Memory B cell (primary cell): ENCODE measurements around the gene FUT1.
"Not testable (repeated sequence)": the region's sequence is repeated elsewhere in the genome, so short reads cannot be mapped to it uniquely, and the experiment has no call there.

Source experiments
- ATAC-seq: fragments of 150-1000 bp; cut with Tn5 transposase; 2 replicates; pipeline ENCODE4 v1.10.0; 2021; ENCODE audit warnings: low read depth, mild to moderate bottlenecking, moderate library complexity
- DNase-seq, 2 donors: peaks; one replicate each; pipeline ENCODE4 v3.0.0; 2022; ENCODE audit warnings: low spot score in 2 of 2
- H3K27ac Mint-ChIP-seq: one replicate; pipeline ENCODE4 v1.8.0; 2022; ENCODE audit warnings: mild to moderate bottlenecking, moderate library complexity, mixed read lengths
- H3K27me3 Mint-ChIP-seq: one replicate; pipeline ENCODE4 v1.8.0; 2022; ENCODE audit warnings: mixed read lengths
- H3K36me3 Mint-ChIP-seq: one replicate; pipeline ENCODE4 v1.8.0; 2022; ENCODE audit warnings: mild to moderate bottlenecking, mixed read lengths
- H3K4me1 Mint-ChIP-seq: one replicate; pipeline ENCODE4 v1.8.0; 2022; ENCODE audit warnings: mixed read lengths
- H3K4me3 Mint-ChIP-seq: one replicate; pipeline ENCODE4 v1.8.0; 2022; ENCODE audit warnings: mild to moderate bottlenecking, moderate library complexity, mixed read lengths
- H3K9me3 Mint-ChIP-seq: one replicate; pipeline ENCODE4 v1.8.0; 2022; ENCODE audit warnings: mixed read lengths

The FUT1 gene

DNA sequence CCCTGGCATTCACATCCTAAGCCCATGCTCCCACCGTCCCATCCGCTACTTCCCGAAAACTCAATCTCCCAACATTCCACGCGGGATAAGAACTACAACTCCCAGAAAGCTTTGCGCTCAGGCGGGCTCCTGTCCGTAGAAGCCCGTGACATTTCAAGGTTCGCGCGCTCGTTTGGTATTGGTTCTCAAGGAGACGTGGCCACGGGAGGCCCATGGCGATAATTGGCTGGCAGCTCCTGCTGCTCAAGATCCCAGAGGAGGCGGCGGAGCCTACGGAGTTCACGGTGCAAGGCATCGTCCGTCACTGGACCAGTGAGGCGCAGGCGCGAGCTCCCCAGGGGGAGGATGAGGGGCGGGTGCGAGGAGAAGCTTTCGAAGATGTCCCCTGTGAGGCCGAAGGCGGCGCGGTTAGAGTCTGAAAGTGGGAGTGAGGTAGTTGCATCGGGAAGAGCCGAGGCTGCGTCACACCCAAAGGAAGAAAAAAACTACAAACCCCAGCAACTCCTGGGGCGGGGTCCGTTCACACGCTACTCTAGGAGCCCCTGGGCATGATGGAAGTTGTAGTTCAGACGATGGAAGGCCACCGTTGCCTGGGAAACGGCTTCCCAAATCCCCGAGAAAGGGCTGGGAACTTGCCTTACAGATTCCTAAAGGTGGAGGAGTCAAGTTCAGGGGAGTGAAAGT lies 31.7 kb downstream of the FUT1 start:
- ATAC-seq (peak; percentile 81), DNase-seq (peak; percentile 77 to 81)
- peaks cover 12% of the 10 kb centered on the region for H3K4me1 Mint-ChIP-seq
- H3K4me3 Mint-ChIP-seq = peak overlapping the region; percentile 97
- peaks cover 7% of the 10 kb centered on the region for H3K9me3 Mint-ChIP-seq
- peaks cover 6% of the 10 kb centered on the region for H3K36me3 Mint-ChIP-seq
- no peaks in the 10 kb centered on the region for H3K27me3 Mint-ChIP-seq
- H3K27ac Mint-ChIP-seq = peak overlapping the region; percentile 96

DNA sequence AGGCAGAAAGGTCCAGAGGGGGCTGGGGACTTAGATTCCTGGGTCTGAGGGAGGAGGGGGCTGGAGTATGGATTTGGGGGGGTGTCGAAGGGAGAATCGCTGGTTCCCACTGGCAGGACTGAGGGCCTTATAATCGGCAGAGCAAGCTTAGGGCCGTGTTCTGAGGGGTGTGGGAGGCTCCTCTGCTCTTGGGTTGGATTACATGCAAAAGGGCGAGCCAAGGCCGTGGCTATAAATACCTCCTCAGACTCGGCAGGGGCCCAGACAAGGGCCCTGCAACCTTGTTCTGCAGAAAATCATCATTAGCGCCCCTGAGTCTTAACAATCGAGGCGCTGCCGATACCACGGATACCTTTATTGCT lies 32.2 kb downstream of the FUT1 start:
- ATAC-seq (peak; percentile 4), DNase-seq (no peak)
- peak overlapping the region; percentile 96 for H3K27ac Mint-ChIP-seq
- peaks cover 13% of the 10 kb centered on the region for H3K4me1 Mint-ChIP-seq
- H3K36me3 Mint-ChIP-seq = peaks cover 5% of the 10 kb centered on the region
- peak overlapping the region; percentile 97 for H3K4me3 Mint-ChIP-seq
- H3K27me3 Mint-ChIP-seq = no peaks in the 10 kb centered on the region
- peaks cover 5% of the 10 kb centered on the region for H3K9me3 Mint-ChIP-seq

DNA sequence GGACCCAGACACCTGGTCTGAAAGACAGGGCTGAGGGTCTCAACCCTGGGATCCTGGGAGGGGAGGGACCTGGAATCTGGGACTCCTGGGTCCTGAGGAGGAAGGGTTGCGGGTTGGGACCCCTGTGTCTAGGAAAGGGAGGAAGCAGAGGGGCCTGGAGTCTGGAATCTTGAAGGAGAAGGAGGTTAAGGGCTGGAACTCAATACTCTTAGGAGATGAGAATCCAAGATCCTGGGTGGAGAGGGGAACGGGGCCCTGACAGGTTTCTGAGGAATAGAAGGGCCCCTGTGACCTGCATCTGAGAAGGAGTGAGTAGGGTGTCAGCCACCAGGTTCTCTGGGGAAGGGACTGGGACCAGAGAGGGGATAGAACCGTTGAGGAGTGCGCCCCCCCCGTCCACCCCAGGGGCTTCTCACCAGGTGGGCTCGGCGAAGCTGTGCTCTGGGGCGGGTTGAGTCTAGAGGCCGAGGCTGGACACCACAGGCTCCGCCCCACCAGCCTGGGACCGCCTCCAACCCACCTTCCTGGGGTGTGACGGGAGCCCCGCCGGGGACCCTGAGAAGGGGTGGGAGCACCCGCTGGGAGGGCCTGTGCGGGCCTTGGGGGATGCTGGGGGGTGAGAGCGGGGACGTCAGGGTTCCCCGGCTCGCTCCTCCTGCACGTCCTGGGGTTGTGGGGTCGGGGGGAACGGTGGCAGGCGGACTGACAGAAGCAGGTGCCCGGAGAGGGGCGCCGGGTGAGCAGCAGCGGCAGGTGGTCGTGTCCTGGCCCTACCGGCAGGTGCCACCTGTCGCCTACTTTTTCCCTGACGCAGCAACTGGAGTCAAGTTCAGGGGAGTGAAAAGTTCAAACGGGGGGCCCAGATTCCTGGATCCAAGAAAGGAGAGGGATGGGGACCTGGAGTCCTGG lies 32.9 kb downstream of the FUT1 start, which contains the start of gene MAMSTR:
TSS of gene MAMSTR (minus strand) at position 463 of the 909 bp plus-strand sequence. CDS start 694 bp downstream, outside the sequence.
- no peak for DNase-seq
- H3K27me3 Mint-ChIP-seq = no peaks in the 10 kb centered on the region
- H3K36me3 Mint-ChIP-seq = no peaks in the 10 kb centered on the region
- peak within 1 kb of the TSS; percentile 97 for H3K4me3 Mint-ChIP-seq
- ATAC-seq = no peak
- peaks cover 12% of the 10 kb centered on the region for H3K4me1 Mint-ChIP-seq
- H3K27ac Mint-ChIP-seq = peak within 1 kb of the TSS; percentile 96
- no peaks in the 10 kb centered on the region for H3K9me3 Mint-ChIP-seq

DNA sequence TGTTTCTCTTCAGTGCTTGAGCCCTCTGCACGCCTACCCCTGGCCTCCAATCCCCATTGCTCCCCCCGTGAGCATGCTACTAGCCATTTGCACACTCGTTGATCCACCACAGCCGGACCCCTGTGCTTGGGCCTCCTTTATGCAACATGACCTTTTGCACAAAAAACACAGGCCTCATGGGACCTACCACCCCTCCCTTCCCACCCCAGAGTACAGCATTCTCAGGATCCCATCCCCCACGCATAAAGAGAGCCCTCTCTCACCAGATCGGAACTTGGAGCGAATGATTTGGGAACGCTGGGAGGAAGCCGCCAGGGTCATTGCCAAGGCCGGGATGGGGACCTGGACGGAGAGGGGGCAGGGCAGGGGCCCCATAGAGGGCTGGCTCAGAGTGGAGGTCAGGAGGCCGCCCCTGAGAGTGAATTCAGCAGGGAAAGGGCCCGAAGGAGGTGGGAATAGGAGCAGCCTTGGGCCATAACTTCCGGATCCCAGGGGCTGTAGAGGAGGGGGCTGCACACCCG lies 33.7 kb downstream of the FUT1 start:
- no peak for DNase-seq
- Mint-ChIP-seq H3K9me3 (no peaks in the 10 kb centered on the region), H3K4me1 (peaks cover 12% of the 10 kb centered on the region), H3K27me3 (no peaks in the 10 kb centered on the region), H3K36me3 (no peaks in the 10 kb centered on the region), H3K4me3 (no peak overlapping the region), H3K27ac (no peak overlapping the region)
- ATAC-seq = no peak

DNA sequence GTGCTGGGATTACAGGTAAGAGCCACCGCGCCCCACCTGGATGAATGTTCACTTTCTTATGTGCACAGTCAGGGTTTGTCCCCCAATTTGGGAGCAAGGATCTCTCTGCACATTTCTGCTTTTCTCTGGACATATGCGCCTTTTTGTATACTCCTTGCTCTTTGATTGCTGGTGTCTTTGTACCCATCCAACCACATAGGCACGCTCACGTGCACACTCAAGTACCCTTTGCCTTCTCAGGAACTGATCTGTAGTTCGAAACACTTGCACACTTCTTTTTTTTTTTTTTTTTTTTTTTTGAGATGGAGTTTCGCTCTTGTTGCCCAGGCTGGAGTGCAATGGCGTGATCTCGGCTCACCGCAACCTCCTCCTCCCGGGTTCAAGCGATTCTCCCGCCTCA lies 34.3 kb downstream of the FUT1 start:
- not testable (repeated sequence) for H3K36me3 Mint-ChIP-seq, H3K9me3 Mint-ChIP-seq, H3K27ac Mint-ChIP-seq, H3K4me3 Mint-ChIP-seq, H3K27me3 Mint-ChIP-seq, DNase-seq, ATAC-seq
- H3K4me1 Mint-ChIP-seq = peaks cover 17% of the 10 kb centered on the region

DNA sequence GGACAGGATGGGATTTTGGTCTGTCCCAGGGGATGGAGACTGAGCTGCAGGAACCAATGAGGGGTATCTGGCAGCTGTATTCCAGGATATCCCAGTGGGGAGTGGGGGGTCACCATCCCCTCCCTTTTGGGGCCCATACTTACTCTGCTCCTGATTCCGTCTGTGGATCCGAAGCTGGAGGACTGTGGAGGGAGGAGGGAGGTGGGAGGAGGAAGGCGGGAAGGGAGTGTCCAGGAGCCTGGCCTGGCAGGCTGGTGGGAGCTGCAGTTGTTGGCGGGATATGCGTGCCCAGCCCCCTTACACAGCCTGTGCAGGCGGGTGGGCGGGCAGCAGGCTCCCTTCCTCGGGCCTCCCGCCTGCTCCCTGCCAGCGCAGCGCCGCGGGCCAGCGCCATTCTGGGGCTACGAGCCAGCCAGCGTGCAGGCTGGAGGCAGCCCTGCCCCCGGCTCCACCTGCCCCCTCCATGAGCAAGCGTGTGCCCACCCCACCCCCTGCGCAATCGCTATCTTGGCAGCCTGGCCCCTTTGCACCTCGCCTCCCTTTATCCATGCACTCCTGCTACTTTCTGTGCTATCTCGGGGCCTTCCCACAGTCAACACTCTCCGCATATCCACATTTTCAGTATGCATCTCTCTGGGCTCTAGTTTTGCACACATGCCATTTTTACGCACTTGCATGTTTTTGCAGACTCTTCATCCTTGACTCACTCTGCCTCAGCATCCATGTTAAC lies 35.7 kb downstream of the FUT1 start:
- DNase-seq = no peak
- Mint-ChIP-seq H3K4me1 (peaks cover 18% of the 10 kb centered on the region), H3K27me3 (no peaks in the 10 kb centered on the region), H3K9me3 (no peaks in the 10 kb centered on the region), H3K27ac (no peak overlapping the region), H3K36me3 (no peaks in the 10 kb centered on the region), H3K4me3 (no peak overlapping the region)
- ATAC-seq = no peak

DNA sequence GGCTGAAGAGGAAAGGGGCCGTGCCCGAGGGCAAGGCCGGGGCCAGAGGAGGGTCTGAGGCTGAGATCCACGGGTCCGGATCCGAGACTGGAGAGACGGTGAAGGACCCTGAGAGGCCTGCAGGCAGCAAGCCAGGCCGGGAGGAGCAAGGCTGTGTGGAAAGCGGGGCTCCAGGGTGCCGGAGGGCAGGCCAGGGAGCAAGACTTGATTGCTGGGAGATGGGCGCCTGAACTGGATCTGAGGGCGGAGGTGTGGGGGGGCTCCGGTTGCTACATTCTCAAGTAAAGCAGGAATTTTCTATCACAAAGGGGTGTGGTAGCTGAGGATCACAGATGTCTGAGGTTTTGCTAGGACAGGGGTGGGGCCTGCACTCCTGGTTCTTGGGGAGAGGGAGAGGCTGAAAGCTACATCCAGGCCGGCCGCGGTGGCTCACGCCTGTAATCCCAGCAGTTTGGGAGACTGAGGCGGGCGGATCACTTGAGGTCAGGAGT lies 36.7 kb downstream of the FUT1 start:
- Mint-ChIP-seq H3K27ac (no peak overlapping the region), H3K9me3 (no peaks in the 10 kb centered on the region), H3K27me3 (no peaks in the 10 kb centered on the region), H3K36me3 (no peaks in the 10 kb centered on the region), H3K4me3 (peak overlapping the region; percentile 11), H3K4me1 (peaks cover 14% of the 10 kb centered on the region)
- no peak for ATAC-seq
- no peak for DNase-seq

DNA sequence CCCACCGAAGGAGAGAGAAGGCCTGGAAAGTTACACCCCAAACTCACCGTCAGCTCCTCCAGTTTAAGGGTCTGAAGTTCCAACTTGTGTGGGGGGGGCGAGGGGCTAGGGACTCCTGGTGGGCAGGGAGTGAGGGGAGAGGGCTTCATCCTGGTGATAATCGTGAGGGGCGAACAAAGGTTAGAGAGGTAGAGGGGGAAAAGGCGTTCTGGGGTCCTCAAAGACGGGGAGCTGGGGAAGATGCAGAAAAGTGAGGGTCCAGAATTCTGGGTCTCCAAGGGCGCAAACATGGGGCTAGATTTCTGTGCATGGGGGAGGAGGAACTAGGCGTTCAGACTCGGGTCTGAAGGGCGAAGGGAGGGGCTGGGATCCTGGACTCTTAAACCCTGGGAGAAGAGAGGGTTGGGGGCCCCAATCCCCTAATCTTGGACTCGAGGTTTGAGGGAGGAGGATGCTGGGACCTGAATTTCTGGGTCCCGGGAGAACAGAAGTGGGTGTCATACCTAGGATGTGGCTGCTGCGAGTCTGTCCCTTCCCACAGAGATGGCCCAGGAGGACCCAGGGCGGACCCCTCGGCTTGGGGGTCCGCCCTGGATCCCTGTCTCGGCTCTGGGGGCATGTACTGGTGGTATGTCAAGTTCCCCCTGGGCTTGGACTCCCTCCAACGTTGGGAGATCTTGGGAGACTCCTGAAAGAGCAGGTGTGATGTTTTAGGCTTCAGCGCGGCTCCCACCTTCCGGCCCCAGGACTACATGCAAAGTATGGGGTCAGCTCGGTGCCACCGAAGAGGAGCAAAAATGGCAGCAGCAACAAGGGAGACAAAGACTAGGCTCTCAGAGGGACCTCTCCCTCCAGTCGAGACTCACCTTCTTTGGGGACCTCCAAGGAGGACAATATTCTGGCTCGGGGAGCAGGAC lies 37.4 kb downstream of the FUT1 start:
- ATAC-seq = no peak
- Mint-ChIP-seq H3K27ac (peak overlapping the region; percentile 75), H3K4me1 (peaks cover 14% of the 10 kb centered on the region), H3K27me3 (no peaks in the 10 kb centered on the region), H3K9me3 (no peaks in the 10 kb centered on the region), H3K36me3 (no peaks in the 10 kb centered on the region), H3K4me3 (peak overlapping the region; percentile 83)
- no peak for DNase-seq

DNA sequence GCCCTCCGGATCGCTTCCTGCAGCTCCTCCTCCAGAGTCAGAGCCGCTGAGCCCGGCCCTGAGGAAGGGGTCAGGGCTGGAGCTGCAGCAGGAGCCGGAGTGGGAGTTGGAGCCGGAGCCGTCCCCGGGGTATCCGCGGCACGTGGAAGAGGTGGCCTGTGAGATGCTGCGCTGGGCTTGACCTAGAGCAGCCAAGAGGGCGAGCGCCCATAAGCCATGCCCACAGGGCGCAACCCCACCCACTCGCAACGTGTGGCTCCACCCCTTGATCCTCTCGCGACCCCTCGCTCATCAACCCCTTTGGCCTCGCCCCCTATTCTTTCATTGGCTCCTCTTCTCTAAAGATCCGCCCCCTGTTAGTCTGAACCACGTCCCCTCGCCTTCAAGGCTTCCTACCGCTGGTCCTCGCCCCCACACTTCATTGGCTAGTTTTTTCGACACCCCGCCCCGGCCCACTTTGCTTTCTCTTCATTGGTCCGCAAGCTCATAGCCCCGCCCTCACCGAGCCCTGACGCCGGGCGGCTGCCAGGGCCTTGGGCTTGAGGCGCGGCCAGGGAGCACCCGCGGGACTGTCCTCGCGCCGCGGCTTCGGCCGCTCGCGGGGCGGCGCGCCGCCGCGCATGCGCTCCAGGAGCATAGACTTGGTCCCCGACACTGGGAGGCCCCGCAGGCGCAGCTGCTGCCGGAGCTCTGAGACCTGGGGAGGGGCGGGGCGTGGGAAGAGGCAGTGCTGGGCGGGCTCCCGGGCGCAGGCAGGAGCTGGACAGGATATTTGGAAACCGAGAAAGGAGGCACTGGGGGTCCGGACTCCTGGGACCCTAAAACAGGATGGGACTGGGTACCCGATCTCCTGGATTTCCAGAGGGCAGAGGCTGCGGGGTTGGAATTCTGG lies 38.3 kb downstream of the FUT1 start:
- peaks cover 14% of the 10 kb centered on the region for H3K4me1 Mint-ChIP-seq
- H3K27me3 Mint-ChIP-seq = no peaks in the 10 kb centered on the region
- ATAC-seq (peak; percentile 90), DNase-seq (peak; percentile 94)
- no peaks in the 10 kb centered on the region for H3K9me3 Mint-ChIP-seq
- peak overlapping the region; percentile 75 for H3K27ac Mint-ChIP-seq
- no peaks in the 10 kb centered on the region for H3K36me3 Mint-ChIP-seq
- peak overlapping the region; percentile 83 for H3K4me3 Mint-ChIP-seq

DNA sequence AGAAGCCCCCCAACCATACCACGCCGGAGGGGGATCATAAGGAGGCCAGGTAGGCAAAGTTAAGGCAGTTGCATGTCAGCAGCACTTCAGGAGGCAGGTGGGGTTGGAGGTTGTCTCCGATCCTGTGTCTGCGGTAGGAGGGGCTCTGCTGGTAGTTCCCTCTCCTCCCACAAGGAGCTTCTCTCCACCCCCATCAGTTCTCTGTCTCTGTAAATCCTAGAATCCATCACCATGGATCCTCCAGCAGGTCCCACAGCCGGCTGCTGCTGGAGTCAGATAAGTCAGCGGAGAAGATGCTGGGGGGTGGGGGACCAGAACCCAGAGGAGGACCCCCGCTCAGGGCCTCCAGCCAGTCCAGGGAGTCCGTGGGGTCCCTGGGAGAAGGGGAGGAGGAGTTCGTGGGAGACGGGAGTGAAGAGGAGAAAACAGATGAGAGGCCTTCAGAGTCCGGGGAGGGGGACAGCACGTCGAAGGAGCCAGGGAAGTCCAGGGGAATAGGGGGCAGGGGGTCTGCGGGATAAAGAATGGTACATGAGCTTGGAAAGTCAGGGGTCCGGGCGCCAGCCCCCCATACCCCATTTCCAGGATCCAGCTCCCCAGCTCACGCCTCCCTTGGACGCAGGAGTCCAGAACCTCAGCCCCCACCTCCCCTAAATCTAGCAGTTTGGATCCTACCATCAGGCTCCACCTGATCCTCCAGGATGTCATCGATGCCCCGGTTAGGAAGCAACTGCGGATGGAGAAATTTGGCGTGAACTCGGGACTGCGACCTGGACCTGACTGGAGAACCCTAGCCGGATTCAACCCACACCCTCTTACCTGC lies 39.2 kb downstream of the FUT1 start:
- peaks cover 17% of the 10 kb centered on the region for H3K4me1 Mint-ChIP-seq
- H3K36me3 Mint-ChIP-seq = peaks cover 2% of the 10 kb centered on the region
- peaks cover 2% of the 10 kb centered on the region for H3K9me3 Mint-ChIP-seq
- H3K27ac Mint-ChIP-seq = no peak overlapping the region
- no peak for ATAC-seq
- H3K4me3 Mint-ChIP-seq = peak overlapping the region; percentile 83
- no peaks in the 10 kb centered on the region for H3K27me3 Mint-ChIP-seq
- no peak for DNase-seq

DNA sequence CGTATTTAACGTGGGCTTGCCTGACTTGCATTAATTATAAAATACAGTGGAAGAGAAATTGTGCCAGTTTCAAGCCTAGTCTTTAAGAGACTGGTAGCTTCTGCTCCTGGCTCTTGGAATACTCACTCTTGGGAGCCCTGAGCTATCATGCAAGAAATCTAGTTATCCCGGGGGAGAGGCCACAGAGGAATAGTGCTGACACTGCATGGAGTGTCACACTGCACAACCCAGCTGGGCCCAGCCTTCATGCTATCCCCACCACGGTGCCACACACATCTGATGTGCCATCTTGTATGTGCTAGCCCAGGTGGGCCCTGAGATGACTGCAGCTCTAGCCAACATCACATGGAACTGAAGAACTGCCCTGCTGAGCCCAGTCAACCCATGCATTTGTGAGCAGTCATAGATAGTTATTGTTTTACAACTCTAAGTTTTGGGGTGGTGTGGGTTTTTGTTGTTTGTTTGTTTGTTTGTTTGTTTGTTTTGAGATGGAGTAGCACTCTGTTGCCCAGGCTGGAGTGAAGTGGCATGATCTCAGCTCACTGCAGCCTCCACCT lies 41.3 kb downstream of the FUT1 start:
- DNase-seq = no peak
- Mint-ChIP-seq H3K36me3 (peaks cover 9% of the 10 kb centered on the region), H3K4me3 (no peak overlapping the region), H3K27me3 (no peaks in the 10 kb centered on the region), H3K4me1 (peaks cover 17% of the 10 kb centered on the region), H3K27ac (no peak overlapping the region), H3K9me3 (peaks cover 4% of the 10 kb centered on the region)
- no peak for ATAC-seq
